ENCODE measurements around the gene THUMPD1. TPM values are rescaled to one million over a fixed set of nuclear protein-coding genes. Genes with fewer than 3 reads are reported as not detected.
A peak's percentile ranks its signal among the peaks of the same experiment; 100 is the strongest.

Gene THUMPD1
- total and polyA plus RNA-seq, 11 donors: 9.8 to 35.5 (median 18.6) TPM

DNA sequence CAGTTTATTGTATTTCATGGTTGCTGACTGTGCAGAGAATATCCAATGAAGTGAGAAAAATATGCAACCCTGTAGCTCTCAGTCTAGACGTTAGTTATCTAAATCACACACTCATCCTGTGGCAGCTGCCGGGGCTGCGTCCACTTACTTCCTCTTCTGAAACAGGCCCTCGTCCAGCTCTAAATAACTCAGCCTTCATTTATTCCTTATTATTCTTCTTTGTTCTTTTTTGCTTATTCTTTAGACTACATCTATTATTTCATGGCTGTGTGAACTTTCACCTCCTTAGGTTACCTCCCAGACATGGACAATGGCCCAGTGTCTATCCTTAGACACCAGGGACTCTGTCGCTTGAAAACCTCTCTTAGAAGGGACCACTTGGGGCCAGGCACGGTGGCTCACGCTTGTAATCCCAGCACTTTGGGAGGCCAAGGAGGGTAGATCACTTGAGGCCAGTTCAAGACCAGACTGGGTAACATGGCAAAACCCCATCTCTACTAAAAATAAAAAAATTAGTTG lies 3.4 kb upstream of the THUMPD1 start:
- peak overlapping the region in 1 of 12 donors; percentile 65 for H3K27ac ChIP-seq
- H3K4me1 ChIP-seq: peaks cover 2 to 29% (median 7%) of the 10 kb centered on the region in 12 donors
- 32 to 43% (median 38%) methylated on average over 7 of the region's 7 CpGs for WGBS, 4 donors
- H3K27me3 ChIP-seq: no peaks in the 10 kb centered on the region
- peaks cover 0 to 15% (median 2%) of the 10 kb centered on the region in 12 donors for H3K9me3 ChIP-seq
- H3K4me3 ChIP-seq: no peak overlapping the region
- TF ChIP-seq, protein P1, sequence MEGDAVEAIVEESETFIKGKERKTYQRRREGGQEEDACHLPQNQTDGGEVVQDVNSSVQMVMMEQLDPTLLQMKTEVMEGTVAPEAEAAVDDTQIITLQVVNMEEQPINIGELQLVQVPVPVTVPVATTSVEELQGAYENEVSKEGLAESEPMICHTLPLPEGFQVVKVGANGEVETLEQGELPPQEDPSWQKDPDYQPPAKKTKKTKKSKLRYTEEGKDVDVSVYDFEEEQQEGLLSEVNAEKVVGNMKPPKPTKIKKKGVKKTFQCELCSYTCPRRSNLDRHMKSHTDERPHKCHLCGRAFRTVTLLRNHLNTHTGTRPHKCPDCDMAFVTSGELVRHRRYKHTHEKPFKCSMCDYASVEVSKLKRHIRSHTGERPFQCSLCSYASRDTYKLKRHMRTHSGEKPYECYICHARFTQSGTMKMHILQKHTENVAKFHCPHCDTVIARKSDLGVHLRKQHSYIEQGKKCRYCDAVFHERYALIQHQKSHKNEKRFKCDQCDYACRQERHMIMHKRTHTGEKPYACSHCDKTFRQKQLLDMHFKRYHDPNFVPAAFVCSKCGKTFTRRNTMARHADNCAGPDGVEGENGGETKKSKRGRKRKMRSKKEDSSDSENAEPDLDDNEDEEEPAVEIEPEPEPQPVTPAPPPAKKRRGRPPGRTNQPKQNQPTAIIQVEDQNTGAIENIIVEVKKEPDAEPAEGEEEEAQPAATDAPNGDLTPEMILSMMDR (IDR thresholded peaks at IDR 0.05): no peak
- no peak for TF ChIP-seq POLR2A (IDR thresholded peaks at IDR 0.05)
- ATAC-seq (no peak), DNase-seq (peak in 1 of 5 donors; percentile 30)
- intact Hi-C loops (cut with DNase I): no loop called here
- no peaks in the 10 kb centered on the region for H3K36me3 ChIP-seq

DNA sequence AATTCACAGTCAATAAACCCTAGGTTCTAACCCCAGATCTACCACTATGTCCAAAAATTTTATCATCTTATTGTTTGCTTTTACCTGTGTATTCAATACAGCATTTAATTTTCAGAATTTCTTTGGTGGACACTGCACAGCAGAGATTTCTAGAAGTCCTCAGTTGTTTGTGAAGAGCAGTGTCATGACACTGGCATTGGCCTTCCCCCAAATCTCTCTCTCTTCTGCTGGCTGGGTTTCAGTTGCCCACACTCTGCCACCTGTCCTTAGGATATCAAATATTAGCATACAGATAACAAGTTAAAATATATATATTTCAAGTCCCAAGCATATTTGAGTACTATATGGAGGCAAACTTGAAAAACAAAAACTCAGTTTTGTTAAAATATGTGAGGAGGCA lies 2.0 kb upstream of the THUMPD1 start:
- H3K4me1 ChIP-seq: peaks cover 3 to 40% (median 16%) of the 10 kb centered on the region in 12 donors
- TF ChIP-seq POLR2A (IDR thresholded peaks at IDR 0.05): no peak
- TF ChIP-seq, protein P1 (IDR thresholded peaks at IDR 0.05): no peak
- H3K4me3 ChIP-seq: no peak overlapping the region
- no peaks in the 10 kb centered on the region for H3K27me3 ChIP-seq
- intact Hi-C loops (cut with DNase I): no loop called here
- H3K9me3 ChIP-seq: peaks cover 0 to 15% (median 2%) of the 10 kb centered on the region in 12 donors
- ATAC-seq (no peak), DNase-seq (no peak)
- peaks cover 0 to 12% (median 5%) of the 10 kb centered on the region in 9 donors for H3K36me3 ChIP-seq
- H3K27ac ChIP-seq: no peak overlapping the region

DNA sequence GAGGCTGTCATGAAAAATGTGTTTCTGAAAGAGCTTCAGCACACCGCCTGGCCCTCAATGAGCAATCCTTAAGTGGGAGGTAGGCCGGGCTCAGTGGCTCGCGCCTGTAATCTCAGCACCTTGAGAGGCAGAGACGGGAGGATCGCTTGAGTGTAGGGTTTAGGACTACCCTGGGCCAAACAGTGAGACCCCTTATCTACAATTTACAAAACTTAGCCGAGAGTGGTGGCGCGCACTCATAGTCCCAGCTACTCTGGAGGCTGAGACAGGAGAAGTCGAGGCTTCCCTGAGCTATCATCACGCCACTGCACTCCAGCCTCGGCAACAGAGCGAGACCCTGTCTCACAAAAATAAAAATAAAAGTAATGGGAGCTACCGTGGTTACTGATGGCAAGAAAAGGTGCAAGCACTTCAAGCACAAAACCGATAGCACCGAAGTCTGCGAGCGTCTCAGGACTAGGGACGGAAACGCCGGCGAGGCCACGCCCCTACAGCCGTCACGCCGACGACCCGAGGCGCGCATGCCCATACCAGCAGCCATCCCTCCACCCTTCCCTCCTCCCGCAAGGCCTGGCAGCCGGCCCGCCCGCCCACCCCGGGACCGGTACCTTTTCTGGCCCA lies 607 bp downstream of the THUMPD1 start:
- intact Hi-C loops (cut with DNase I): no loop called here
- Histone ChIP-seq H3K27me3 (no peaks in the 10 kb centered on the region), H3K27ac (peak overlapping the region; percentile 80 to 98 (median 96)), H3K9me3 (no peaks in the 10 kb centered on the region), H3K36me3 (peaks cover 0 to 38% (median 30%) of the 10 kb centered on the region in 9 donors), H3K4me1 (peaks cover 3 to 41% (median 17%) of the 10 kb centered on the region in 12 donors), H3K4me3 (peak overlapping the region; percentile 44 to 100 (median 94))
- 0 to 1% (median 1%) methylated on average over 29 to 36 of the region's 36 CpGs for WGBS, 4 donors
- ATAC-seq: peak; percentile 89 to 96 (median 94)
- TF ChIP-seq POLR2A (IDR thresholded peaks at IDR 0.05): no peak
- TF ChIP-seq, protein P1 (IDR thresholded peaks at IDR 0.05): no peak
- DNase-seq: peak; percentile 90 to 94 (median 91)

DNA sequence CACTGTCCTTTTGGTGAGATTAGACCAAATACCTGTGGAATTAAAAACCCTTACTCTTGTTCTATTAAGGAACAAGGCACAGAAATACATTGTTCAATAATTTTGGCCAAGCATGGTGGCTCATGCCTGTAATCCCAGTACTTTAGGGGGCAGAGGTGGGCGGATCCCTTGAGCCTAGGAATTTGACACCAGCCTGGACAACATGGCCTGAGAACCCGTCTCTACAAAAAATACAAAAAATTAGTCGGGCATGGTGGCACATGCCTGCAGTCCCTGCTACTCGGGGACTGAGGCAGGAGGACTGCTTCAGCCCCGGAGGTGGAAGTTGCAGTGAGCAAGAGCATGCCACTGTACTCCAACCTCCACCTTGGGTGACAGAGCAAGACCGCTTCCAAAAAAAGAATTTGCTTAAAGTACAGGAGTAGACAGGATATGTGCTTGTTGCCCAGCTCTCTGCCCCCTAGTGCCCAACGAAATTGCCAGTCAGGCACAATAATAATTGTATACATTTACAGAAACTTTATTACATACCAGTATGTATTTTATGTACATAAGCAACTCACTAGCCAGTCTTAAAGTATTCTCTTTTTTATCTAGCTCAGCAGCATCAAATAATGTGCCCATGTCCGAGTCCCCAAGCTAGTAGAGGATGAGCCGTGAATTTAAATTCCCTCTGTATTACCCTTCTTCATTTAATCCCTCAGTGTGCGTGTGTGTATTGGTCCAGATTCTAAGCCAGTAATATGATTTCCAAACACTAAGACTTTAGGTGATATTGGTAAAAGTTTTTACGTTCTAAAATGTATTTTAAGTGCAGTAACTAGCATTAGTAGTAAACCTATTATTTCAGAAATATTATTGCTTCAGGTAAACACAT lies 1.4 kb downstream of the THUMPD1 start:
- Histone ChIP-seq H3K4me1 (peaks cover 3 to 34% (median 17%) of the 10 kb centered on the region in 12 donors), H3K27me3 (no peaks in the 10 kb centered on the region), H3K4me3 (peak overlapping the region; percentile 44 to 100 (median 94)), H3K9me3 (no peaks in the 10 kb centered on the region), H3K27ac (peak overlapping the region in 8 of 12 donors; percentile 80 to 98 (median 97)), H3K36me3 (peaks cover 0 to 46% (median 38%) of the 10 kb centered on the region in 9 donors)
- WGBS, 4 donors: 36 to 50% (median 43%) methylated on average over 11 of the region's 11 CpGs
- intact Hi-C loops (cut with DNase I): no loop called here
- ATAC-seq: no peak
- TF ChIP-seq, protein P1 (IDR thresholded peaks at IDR 0.05): peak in 8 of 12 donors; percentile 13 to 43 (median 28)
- TF ChIP-seq POLR2A (IDR thresholded peaks at IDR 0.05): no peak
- DNase-seq: no peak

Data from heart left ventricle (tissue), 16 donors.